ENCODE measurements around the gene ANO7. TPM values are rescaled to one million over a fixed set of nuclear protein-coding genes. Genes with fewer than 3 reads are reported as not detected.

The ANO7 gene
- total and polyA plus RNA-seq, 2 of the 13 experiments (the other 11 are each of a cell fraction or from before 2014, with no cell fraction given): 4.1 to 4.9 TPM

DNA sequence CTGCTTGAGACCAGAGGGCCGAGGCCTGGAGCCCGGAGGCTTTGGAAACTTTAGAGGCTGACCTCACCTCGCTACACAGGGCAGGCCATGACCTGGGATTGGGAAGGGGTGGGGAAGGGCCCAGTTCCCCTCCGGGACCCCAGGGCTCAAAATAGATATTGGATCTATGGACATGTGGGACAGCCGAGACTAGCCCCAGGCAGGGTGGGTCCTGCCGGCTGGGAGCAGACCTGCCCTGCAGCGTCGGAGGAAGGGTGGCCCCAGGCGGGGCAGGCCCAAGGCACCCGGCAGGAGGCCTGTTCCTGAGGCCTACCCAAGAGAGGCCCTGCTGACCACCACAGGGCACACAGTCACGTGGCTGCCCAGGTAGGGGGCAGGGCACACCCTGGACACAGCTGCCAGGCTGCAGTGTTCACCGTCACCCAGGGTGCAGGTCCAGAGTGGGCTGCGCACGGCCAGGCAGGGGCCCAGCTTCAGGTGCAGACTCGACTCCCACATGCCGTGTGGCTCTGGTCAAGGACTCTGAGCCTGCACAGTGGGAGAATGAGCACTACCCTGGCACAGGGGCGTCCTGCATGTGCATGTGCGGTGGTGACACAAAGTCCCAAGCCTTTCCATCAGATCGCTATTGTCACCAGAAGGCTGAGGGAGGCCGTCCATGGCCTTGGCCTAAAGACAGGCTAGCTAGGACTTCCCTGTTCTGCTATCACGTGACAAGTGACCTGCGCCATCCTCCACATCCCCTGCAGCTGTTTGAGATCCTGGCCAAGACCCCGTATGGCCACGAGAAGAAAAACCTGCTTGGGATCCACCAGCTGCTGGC lies 13.2 kb downstream of the ANO7 start:
- CTCF ChIA-PET (ENCODE audit: low intra/inter-chr PET ratio, low total read pairs): no interaction called here
- 32% methylated on average over 8 of the region's 24 CpGs for WGBS (ENCODE audit: low lambda C conversion rate)
- in situ Hi-C loops (cut with HindIII; ENCODE audit: extremely low pct_ligation_motif_present, low pct_unique_long_range_greater_than_20kb): loop anchor here (25.0 kb wide), 1 partner anchor 639 kb away; the partner anchor contains the start of genes ANKMY1, DUSP28 and RNPEPL1
- ATAC-seq: peak; percentile 34
- Histone ChIP-seq H3K27ac (ENCODE audit: extremely low read length, insufficient read depth, low read length) (no peak overlapping the region), H3K79me2 (ENCODE audit: insufficient read depth, low read length) (no peaks in the 10 kb centered on the region), H2AFZ (ENCODE audit: low read length) (no peak overlapping the region), H3K9ac (ENCODE audit: insufficient read depth, low read depth, low read length) (no peak overlapping the region), H4K20me1 (ENCODE audit: insufficient read depth, low read length) (no peaks in the 10 kb centered on the region), H3K4me2 (ENCODE audit: low read depth, low read length) (peak overlapping the region; percentile 39), H3K4me1 (ENCODE audit: insufficient read depth, low read length) (peaks cover 13% of the 10 kb centered on the region), H3K27me3 (ENCODE audit: control insufficient read depth in 1 of 2, insufficient read depth in 2 of 2, low read length in 2 of 2) (peaks cover 17 to 58% of the 10 kb centered on the region in 2 experiments), H3K4me3 (replicated peaks in 1 of 3; ENCODE audit: insufficient read depth in 1 of 3, low read depth in 2 of 3, low read length in 3 of 3) (peak overlapping the region in 1 of 3 experiments; percentile 18; a peak in 1 of 6 replicates), H3K36me3 (replicated peaks in 1 of 2; ENCODE audit: control insufficient read depth in 1 of 2, insufficient read depth in 2 of 2, low read length in 2 of 2) (no peaks in the 10 kb centered on the region), H3K9me3 (ENCODE audit: low read length) (no peaks in the 10 kb centered on the region)
- FAIRE-seq: no peak
- BruUV-seq (replicated peaks): no TSS peak
- intact Hi-C loops (cut with micrococcal nuclease; ENCODE audit: unreplicated experiment): no loop called here
- no peak for DNase-seq (ENCODE audit: low spot score)
- POLR2A ChIA-PET: interaction anchor here (1.3 kb wide), 1 partner anchor 15 kb away, joined by 6 read pairs; no protein-coding TSS in a partner anchor
- TF ChIP-seq NR2F6 (IDR thresholded peaks at IDR 0.05): no peak
- no peak for TF ChIP-seq NR2F6 (CRISPR knock-in tag; IDR thresholded peaks at IDR 0.05)
- no peak for TF ChIP-seq JARID2 (CRISPR knock-in tag; IDR thresholded peaks at IDR 0.05; ENCODE audit: insufficient replicate concordance)
- TF ChIP-seq, protein P1, sequence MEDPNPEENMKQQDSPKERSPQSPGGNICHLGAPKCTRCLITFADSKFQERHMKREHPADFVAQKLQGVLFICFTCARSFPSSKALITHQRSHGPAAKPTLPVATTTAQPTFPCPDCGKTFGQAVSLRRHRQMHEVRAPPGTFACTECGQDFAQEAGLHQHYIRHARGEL (CRISPR knock-in tag; IDR thresholded peaks at IDR 0.05): no peak
- no peak for TF ChIP-seq TCF7L2 (IDR thresholded peaks at IDR 0.05; ENCODE audit: low read depth, low read length)
- TF ChIP-seq RXRA (CRISPR knock-in tag; IDR thresholded peaks at IDR 0.05): 0 out of 2 replicates have a peak, but pooled peaks have one; percentile 16
- TF ChIP-seq ZNF780A (CRISPR knock-in tag; IDR thresholded peaks at IDR 0.05): no peak
- TF ChIP-seq RAD51 (IDR thresholded peaks at IDR 0.05; ENCODE audit: borderline replicate concordance): peak; percentile 80
- TF ChIP-seq MZF1 (CRISPR knock-in tag; IDR thresholded peaks at IDR 0.05; ENCODE audit: borderline replicate concordance): no peak
- no peak for TF ChIP-seq FOXO4 (CRISPR knock-in tag; conservative IDR thresholded peaks at IDR 0.05)
- TF ChIP-seq ZFP90 (CRISPR knock-in tag; IDR thresholded peaks at IDR 0.05; ENCODE audit: borderline replicate concordance): no peak
- 0 out of 2 replicates have a peak, but pooled peaks have one; percentile 32 for TF ChIP-seq ARNTL (CRISPR knock-in tag; IDR thresholded peaks at IDR 0.05)
- TF ChIP-seq, protein P2, sequence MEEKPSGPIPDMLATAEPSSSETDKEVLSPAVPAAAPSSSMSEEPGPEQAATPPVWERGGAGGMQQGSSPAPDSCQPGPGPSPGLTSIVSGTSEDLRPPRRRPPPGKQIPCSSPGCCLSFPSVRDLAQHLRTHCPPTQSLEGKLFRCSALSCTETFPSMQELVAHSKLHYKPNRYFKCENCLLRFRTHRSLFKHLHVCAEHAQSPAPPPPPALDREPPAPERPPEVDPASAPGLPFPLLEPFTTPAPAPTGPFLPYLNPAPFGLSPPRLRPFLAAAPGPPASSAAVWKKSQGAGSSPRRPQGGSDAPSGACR (CRISPR knock-in tag; IDR thresholded peaks at IDR 0.05): no peak
- TF ChIP-seq MTF1 (CRISPR knock-in tag; IDR thresholded peaks at IDR 0.05): no peak
- TF ChIP-seq PHF8 (CRISPR knock-in tag; IDR thresholded peaks at IDR 0.05): peak; percentile 28; the same call in 1 of the 2 replicates
- peak; percentile 49; the same call in 1 of the 2 replicates for TF ChIP-seq UBTF (CRISPR knock-in tag; IDR thresholded peaks at IDR 0.05)
- peak; percentile 32 for TF ChIP-seq TEAD3 (CRISPR knock-in tag; optimal IDR thresholded peaks at IDR 0.05; ENCODE audit: borderline replicate concordance)
- peak; percentile 45 for TF ChIP-seq MAX (IDR thresholded peaks at IDR 0.05)
- no peak for TF ChIP-seq RFX1 (IDR thresholded peaks at IDR 0.05)
- TF ChIP-seq ARID2 (CRISPR knock-in tag; IDR thresholded peaks at IDR 0.05; ENCODE audit: borderline replicate concordance): no peak
- TF ChIP-seq PCBP2 (optimal IDR thresholded peaks at IDR 0.05; ENCODE audit: low read depth, low read length, poor library complexity, severe bottlenecking): no peak
